K562 (cell line): ENCODE data around the gene OVCA2. TPM values are rescaled to one million over a fixed set of nuclear protein-coding genes. Genes with fewer than 3 reads are reported as not detected.

ENCODE experiments used
- ATAC-seq: fragments of 200-7000 bp; cut with Tn5 transposase; 3 replicates; pipeline ENCODE4 v1.9.1; 2020; ENCODE audit warnings: moderate library complexity
- BruUV-seq: library from RNA; stranded (reverse); fragments of 400-500 nt; replicated peaks from 2 replicates; lab custom pipeline; 2021; lab: Mats Ljungman, UMichigan
- CTCF ChIA-PET: fragments of 300-600 bp; formaldehyde crosslinking; extraction: SDS; loops from one replicate; lab custom pipeline; 2021; ENCODE audit warnings: low intra/inter-chr PET ratio; lab: Yijun Ruan, JAX
- POLR2A ChIA-PET: fragments of 300-600, 350-650 bp; sonication (Branson Sonifier 250); formaldehyde crosslinking; extraction: SDS; loops from one replicate; lab custom pipeline; 2021; ENCODE audit warnings: antibody characterized with exemption, inconsistent platforms; lab: Yijun Ruan, JAX
- DNase-seq, 4 experiments: peaks; one replicate each; pipeline versions ENCODE4 v3.0.0 to v3.0.0-alpha.2; 2011 to 2018; ENCODE audit warnings: low spot score in 3 of 4, mixed read lengths in 3 of 4; ENCODE audit errors: extremely low read depth in 1 of 4
- FAIRE-seq: peaks from 2 replicates; lab custom pipeline; 2011; peaks lifted over from hg19 to GRCh38; lab: Jason Lieb, UNC
- H2AFZ ChIP-seq: 2 replicates; pipeline ENCODE4 v1.6.0; 2011; ENCODE audit warnings: low read depth, low read length, control low read depth, inconsistent platforms
- H3K27ac ChIP-seq: fragments of 200-600 bp; 3 replicates; pipeline ENCODE4 v1.8.0; 2011; ENCODE audit warnings: low read depth, mild to moderate bottlenecking, control low read depth, inconsistent platforms, low read length, moderate library complexity, mixed read lengths; ENCODE audit errors: extremely low read depth
- H3K27me3 ChIP-seq, 2 experiments: fragments of 300-600 bp in 1 of 2; 2 replicates in 1 of 2; 3 replicates in 1 of 2; pipeline versions ENCODE4 v1.6.0 to v1.8.0; 2011; ENCODE audit warnings: inconsistent platforms in 2 of 2, low read length in 2 of 2, mild to moderate bottlenecking in 1 of 2, mixed read lengths in 1 of 2, moderate library complexity in 1 of 2; ENCODE audit not compliant: control insufficient read depth in 2 of 2, insufficient read depth in 2 of 2
- H3K36me3 ChIP-seq: fragments of 300-600 bp; 3 replicates; pipeline ENCODE4 v1.8.0; 2011; ENCODE audit warnings: mild to moderate bottlenecking, low read length, inconsistent platforms; ENCODE audit not compliant: control insufficient read depth, insufficient read depth
- H3K4me1 ChIP-seq, 2 experiments: fragments of 200-600 bp in 1 of 2; replicated peaks in 1 of 2; 2 replicates in 1 of 2; 3 replicates in 1 of 2; pipeline versions ENCODE4 v1.5.1 to v1.8.0; 2011; ENCODE audit warnings: inconsistent platforms in 2 of 2, low read length in 2 of 2, mild to moderate bottlenecking in 1 of 2, mixed read lengths in 1 of 2, moderate library complexity in 1 of 2; ENCODE audit not compliant: control insufficient read depth in 2 of 2, insufficient read depth in 2 of 2
- H3K4me2 ChIP-seq: 2 replicates; pipeline ENCODE4 v1.6.1; 2011; ENCODE audit warnings: low read length, control low read depth, inconsistent platforms, mixed read lengths; ENCODE audit not compliant: insufficient read depth
- H3K4me3 ChIP-seq: fragments of 200-600 bp; sonication (generic), shearing (Covaris generic); 2 replicates; pipeline ENCODE4 v1.5.1; 2016; ENCODE audit warnings: control low read depth, inconsistent platforms
- H3K79me2 ChIP-seq: fragments of 200-600 bp; 3 replicates; pipeline ENCODE4 v1.8.0; 2011; ENCODE audit warnings: low read length, inconsistent platforms; ENCODE audit not compliant: control insufficient read depth, insufficient read depth
- H3K9ac ChIP-seq, 2 experiments: 2 replicates each; pipeline versions ENCODE4 v1.6.0 to v1.6.1; 2011; ENCODE audit warnings: low read depth in 2 of 2, low read length in 2 of 2, control low read depth in 1 of 2, inconsistent platforms in 1 of 2, mild to moderate bottlenecking in 1 of 2, mixed read lengths in 1 of 2; ENCODE audit not compliant: insufficient read depth in 1 of 2
- H3K9me1 ChIP-seq: one replicate; pipeline ENCODE4 v1.6.0; 2011; ENCODE audit warnings: inconsistent platforms, mild to moderate bottlenecking, low read length, moderate library complexity; ENCODE audit not compliant: control insufficient read depth, insufficient read depth
- H3K9me3 ChIP-seq: replicated peaks from 2 replicates; pipeline ENCODE4 v1.5.1; 2011; ENCODE audit warnings: low read depth, low read length, inconsistent platforms; ENCODE audit not compliant: control insufficient read depth, insufficient read depth
- H4K20me1 ChIP-seq: replicated peaks from 2 replicates; pipeline ENCODE4 v1.6.1; 2011; ENCODE audit warnings: low read length, inconsistent platforms, mixed read lengths; ENCODE audit not compliant: control insufficient read depth, insufficient read depth
- CBX3 ChIP-seq, 2 experiments: IDR thresholded peaks; 1 replicate in 1 of 2; 2 replicates in 1 of 2; pipeline ENCODE4 v1.6.1; 2012; ENCODE audit warnings: inconsistent platforms in 2 of 2, low read length in 2 of 2, borderline replicate concordance in 1 of 2, control low read depth in 1 of 2
- HSF4 ChIP-seq: fragments of 250-450 bp; sonication (Bioruptor Pico); IDR thresholded peaks from 2 replicates; pipeline ENCODE4 v2.1.2; 2022; ENCODE audit warnings: mild to moderate bottlenecking, moderate library complexity, borderline replicate concordance
- KLF10 ChIP-seq: fragments of 250-450 bp; sonication (Bioruptor Pico); IDR thresholded peaks from 2 replicates; pipeline ENCODE4 v1.6.1; 2021; ENCODE audit warnings: matching md5 sums
- PPARD ChIP-seq: fragments of 250-450 bp; sonication (Bioruptor Pico); IDR thresholded peaks from 2 replicates; pipeline ENCODE4 v1.8.0; 2022; ENCODE audit warnings: inconsistent platforms, mild to moderate bottlenecking, moderate library complexity
- RFX5 ChIP-seq: IDR thresholded peaks from 2 replicates; pipeline ENCODE4 v1.6.1; 2011; ENCODE audit warnings: low read depth, mild to moderate bottlenecking, improper control_type of control experiment, low read length
- SIRT6 ChIP-seq: IDR thresholded peaks from one replicate; pipeline ENCODE4 v1.6.1; 2012; ENCODE audit warnings: low read depth, mild to moderate bottlenecking, control low read depth, inconsistent platforms, low read length, moderate library complexity
- SNIP1 ChIP-seq: fragments of 450-650 bp; IDR thresholded peaks from 2 replicates; pipeline ENCODE4 v1.7.1; 2017; ENCODE audit warnings: low read depth, mild to moderate bottlenecking
- SRSF7 ChIP-seq: fragments of 200-400 bp; formaldehyde crosslinking; optimal IDR thresholded peaks from 2 replicates; pipeline ENCODE3; 2017; ENCODE audit warnings: mild to moderate bottlenecking, low read depth, low read length
- STAT5B ChIP-seq: fragments of 250-450 bp; sonication (Bioruptor Pico); IDR thresholded peaks from 2 replicates; pipeline ENCODE4 v1.8.0; 2021; ENCODE audit warnings: mild to moderate bottlenecking, inconsistent platforms
- TARDBP ChIP-seq: fragments of 450-650 bp; IDR thresholded peaks from 2 replicates; pipeline ENCODE4 v1.6.1; 2016
- ZNF282 ChIP-seq: sonication (generic); formaldehyde crosslinking; IDR thresholded peaks from 2 replicates; pipeline ENCODE4 v1.8.1; 2023; ENCODE audit warnings: missing genetic modification reagents
- WGBS: fragments of 100-300 bp; shearing (Covaris generic); methylation state at CpG from one replicate; pipeline ENCODE4 v1.1.6; 2016; ENCODE audit warnings: low coverage, mixed read lengths; ENCODE audit not compliant: insufficient coverage; ENCODE audit errors: missing lambda C conversion rate; 5-methylcytosine and 5-hydroxymethylcytosine counted together
- in situ Hi-C: fragments of 300-500 bp; cut with MboI; formaldehyde crosslinking; loops from 4 replicates; pipeline ENCODE4 v1.15.0; 2018; ENCODE audit warnings: inconsistent platforms, mixed read lengths
- intact Hi-C: fragments of 100-400 bp; cut with micrococcal nuclease; formaldehyde crosslinking; loops from 2 replicates; pipeline ENCODE4 v1.14.2; 2022
- polyA plus RNA-seq, 8 experiments: library from polyadenylated mRNA; depleted of rRNA in 4 of 8; stranded (reverse) in 5 of 8; unstranded in 3 of 8; fragments of >200 nt; fragmentation: Nextera tagmentation in 2 of 8; fragmentation: Illumina TruSeq in 1 of 8; extraction: Ambion mirVana in 2 of 8; extraction: Trizol in 1 of 8; gene quantifications; 2 replicates each; pipeline versions ENCODE4 v1.2.1 to v1.2.3, GENCODE V29; 2011 to 2014; ENCODE audit warnings: inconsistent platforms in 1 of 8, missing spikeins in 1 of 8
- total RNA-seq, 7 experiments: library from RNA; depleted of rRNA in 6 of 7; stranded (reverse); fragments of >200 nt in 6 of 7; fragmentation: Illumina TruSeq in 2 of 7; extraction: Trizol in 2 of 7; gene quantifications; 2 replicates each; pipeline versions ENCODE4 v1.2.1 to v1.2.3, GENCODE V29; 2011 to 2021; ENCODE audit warnings: low replicate concordance in 1 of 7
- TF ChIP-seq, protein P1 (sequence below), 2 experiments: fragments of 450-650 bp; IDR thresholded peaks; 2 replicates each; pipeline ENCODE4 v1.6.1; 2018; ENCODE audit warnings: mild to moderate bottlenecking in 2 of 2, low read depth in 1 of 2; ENCODE audit not compliant: partially characterized antibody in 2 of 2
- TF ChIP-seq, protein P2 (sequence below): fragments of 450-650 bp; IDR thresholded peaks from one replicate; pipeline ENCODE4 v1.6.1; 2018; ENCODE audit warnings: mild to moderate bottlenecking, moderate library complexity; ENCODE audit not compliant: partially characterized antibody
- TF ChIP-seq, protein P3 (sequence below): IDR thresholded peaks from 2 replicates; pipeline ENCODE4 v1.6.1; 2012; ENCODE audit warnings: low read depth, low read length, improper control_type of control experiment, borderline replicate concordance

Gene OVCA2
- total and polyA plus RNA-seq, 9 of the 15 experiments (the other 6 are each of a cell fraction or from before 2014, with no cell fraction given), result 3.0 to 23.7 (median 14.1) TPM

DNA sequence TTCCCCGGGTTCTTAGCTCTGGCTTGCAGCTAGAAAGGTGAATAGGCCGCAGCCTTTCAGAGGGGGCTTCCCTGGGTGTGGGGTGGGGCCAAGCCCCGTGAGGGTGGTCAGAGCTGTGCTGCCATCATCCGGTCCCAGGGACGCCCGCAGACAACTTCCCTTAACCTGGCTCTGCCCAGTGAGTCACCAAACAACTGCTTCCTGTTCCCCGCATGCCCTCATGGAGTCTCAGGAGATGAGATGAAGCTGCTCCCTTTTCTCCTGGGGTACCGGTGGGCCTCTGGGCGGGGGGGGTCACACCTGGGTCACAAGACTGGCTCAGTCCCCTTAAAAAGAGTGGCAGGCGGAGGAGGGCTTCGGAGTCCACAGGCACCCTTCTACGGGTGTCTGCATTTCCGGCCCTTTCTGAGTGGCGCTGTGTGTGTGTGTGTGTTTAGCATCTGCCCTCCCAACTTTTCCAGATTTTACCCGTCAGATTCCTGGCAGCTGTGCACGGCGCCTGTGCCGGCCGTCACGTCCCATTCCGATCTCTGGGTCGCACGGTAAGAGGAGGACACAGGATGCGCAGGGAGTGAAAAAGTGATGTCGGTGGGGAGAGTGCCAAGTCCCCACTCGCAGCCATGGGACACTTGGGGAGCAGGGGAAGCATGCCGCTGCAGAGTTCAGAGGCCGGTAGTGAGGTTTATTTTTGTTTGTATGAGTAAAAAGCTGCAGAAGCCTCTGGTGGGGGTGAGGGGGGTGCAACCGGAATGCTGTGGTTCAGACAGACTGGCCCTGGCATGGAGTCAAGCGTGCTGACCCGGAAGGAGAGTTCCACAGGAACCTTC lies 29.8 kb downstream of the OVCA2 start (continued):
- TF ChIP-seq TARDBP (no peak), KLF10 (no peak), HSF4 (CRISPR knock-in tag) (no peak)

DNA sequence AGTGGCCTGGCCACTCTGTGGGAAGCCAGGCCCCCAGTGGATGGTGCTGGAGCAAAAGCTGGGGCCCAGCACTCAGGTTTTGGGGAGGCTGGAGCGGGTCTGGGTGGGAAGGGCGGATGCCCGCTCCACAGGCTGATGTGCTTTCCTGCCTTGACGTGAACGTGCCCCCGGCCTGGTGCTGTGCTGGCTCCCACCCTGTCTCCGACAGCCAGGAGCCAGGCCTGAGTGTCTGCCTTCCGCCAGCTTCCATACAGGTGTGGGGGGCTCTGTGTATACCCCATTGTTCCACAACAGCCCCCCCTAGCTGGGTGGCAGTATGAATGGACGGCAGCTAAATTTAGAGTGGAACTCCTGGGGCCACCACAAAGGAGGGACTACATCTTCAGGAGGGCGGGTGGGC lies 33.1 kb downstream of the OVCA2 start:
- Histone ChIP-seq H3K9me3 (no peaks in the 10 kb centered on the region), H3K36me3 (peaks cover 13% of the 10 kb centered on the region; the same call in 1 of the 3 replicates), H3K4me2 (no peak overlapping the region), H3K27me3 (no peaks in the 10 kb centered on the region), H3K79me2 (no peaks in the 10 kb centered on the region), H3K9me1 (no peaks in the 10 kb centered on the region), H4K20me1 (no peaks in the 10 kb centered on the region), H3K9ac (no peak overlapping the region), H3K4me1 (peaks cover 0 to 4% of the 10 kb centered on the region in 2 experiments; a peak in 1 of 5 replicates), H3K27ac (no peak overlapping the region), H2AFZ (no peak overlapping the region), H3K4me3 (no peak overlapping the region)
- DNase-seq, result no peak
- in situ Hi-C loops, result no loop called here
- intact Hi-C loops, result no loop called here
- POLR2A ChIA-PET, result interaction anchor here (0.6 kb wide), 1 partner anchor 94 kb away, joined by 3 read pairs; no protein-coding TSS in a partner anchor
- 40% methylated on average over 1 of the region's 10 CpGs for WGBS
- BruUV-seq, result no TSS peak
- CTCF ChIA-PET, result no interaction called here
- no peak for FAIRE-seq
- ATAC-seq, result no peak
- TF ChIP-seq PPARD (CRISPR knock-in tag), result no peak
- TF ChIP-seq, protein P1, sequence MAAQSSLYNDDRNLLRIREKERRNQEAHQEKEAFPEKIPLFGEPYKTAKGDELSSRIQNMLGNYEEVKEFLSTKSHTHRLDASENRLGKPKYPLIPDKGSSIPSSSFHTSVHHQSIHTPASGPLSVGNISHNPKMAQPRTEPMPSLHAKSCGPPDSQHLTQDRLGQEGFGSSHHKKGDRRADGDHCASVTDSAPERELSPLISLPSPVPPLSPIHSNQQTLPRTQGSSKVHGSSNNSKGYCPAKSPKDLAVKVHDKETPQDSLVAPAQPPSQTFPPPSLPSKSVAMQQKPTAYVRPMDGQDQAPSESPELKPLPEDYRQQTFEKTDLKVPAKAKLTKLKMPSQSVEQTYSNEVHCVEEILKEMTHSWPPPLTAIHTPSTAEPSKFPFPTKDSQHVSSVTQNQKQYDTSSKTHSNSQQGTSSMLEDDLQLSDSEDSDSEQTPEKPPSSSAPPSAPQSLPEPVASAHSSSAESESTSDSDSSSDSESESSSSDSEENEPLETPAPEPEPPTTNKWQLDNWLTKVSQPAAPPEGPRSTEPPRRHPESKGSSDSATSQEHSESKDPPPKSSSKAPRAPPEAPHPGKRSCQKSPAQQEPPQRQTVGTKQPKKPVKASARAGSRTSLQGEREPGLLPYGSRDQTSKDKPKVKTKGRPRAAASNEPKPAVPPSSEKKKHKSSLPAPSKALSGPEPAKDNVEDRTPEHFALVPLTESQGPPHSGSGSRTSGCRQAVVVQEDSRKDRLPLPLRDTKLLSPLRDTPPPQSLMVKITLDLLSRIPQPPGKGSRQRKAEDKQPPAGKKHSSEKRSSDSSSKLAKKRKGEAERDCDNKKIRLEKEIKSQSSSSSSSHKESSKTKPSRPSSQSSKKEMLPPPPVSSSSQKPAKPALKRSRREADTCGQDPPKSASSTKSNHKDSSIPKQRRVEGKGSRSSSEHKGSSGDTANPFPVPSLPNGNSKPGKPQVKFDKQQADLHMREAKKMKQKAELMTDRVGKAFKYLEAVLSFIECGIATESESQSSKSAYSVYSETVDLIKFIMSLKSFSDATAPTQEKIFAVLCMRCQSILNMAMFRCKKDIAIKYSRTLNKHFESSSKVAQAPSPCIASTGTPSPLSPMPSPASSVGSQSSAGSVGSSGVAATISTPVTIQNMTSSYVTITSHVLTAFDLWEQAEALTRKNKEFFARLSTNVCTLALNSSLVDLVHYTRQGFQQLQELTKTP (IDR thresholded peaks at IDR 0.05; ENCODE audit: low read depth in 1 of 2, partially characterized antibody in 2 of 2), result no peak
- TF ChIP-seq CBX3 (IDR thresholded peaks at IDR 0.05; ENCODE audit: borderline replicate concordance in 1 of 2, low read length in 2 of 2), result no peak
- TF ChIP-seq SRSF7, result no peak
- no peak for TF ChIP-seq STAT5B
- TF ChIP-seq ZNF282 (CRISPR knock-in tag), result no peak
- TF ChIP-seq SNIP1, result no peak
- TF ChIP-seq, protein P2, sequence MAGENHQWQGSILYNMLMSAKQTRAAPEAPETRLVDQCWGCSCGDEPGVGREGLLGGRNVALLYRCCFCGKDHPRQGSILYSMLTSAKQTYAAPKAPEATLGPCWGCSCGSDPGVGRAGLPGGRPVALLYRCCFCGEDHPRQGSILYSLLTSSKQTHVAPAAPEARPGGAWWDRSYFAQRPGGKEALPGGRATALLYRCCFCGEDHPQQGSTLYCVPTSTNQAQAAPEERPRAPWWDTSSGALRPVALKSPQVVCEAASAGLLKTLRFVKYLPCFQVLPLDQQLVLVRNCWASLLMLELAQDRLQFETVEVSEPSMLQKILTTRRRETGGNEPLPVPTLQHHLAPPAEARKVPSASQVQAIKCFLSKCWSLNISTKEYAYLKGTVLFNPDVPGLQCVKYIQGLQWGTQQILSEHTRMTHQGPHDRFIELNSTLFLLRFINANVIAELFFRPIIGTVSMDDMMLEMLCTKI, result no peak
- TF ChIP-seq SIRT6, result no peak
- TF ChIP-seq, protein P3, sequence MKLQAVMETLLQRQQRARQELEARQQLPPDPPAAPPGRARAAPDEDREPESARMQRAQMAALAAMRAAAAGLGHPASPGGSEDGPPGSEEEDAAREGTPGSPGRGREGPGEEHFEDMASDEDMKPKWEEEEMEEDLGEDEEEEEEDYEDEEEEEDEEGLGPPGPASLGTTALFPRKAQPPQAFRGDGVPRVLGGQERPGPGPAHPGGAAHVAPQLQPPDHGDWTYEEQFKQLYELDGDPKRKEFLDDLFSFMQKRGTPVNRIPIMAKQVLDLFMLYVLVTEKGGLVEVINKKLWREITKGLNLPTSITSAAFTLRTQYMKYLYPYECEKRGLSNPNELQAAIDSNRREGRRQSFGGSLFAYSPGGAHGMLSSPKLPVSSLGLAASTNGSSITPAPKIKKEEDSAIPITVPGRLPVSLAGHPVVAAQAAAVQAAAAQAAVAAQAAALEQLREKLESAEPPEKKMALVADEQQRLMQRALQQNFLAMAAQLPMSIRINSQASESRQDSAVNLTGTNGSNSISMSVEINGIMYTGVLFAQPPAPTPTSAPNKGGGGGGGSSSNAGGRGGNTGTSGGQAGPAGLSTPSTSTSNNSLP, result no peak
- TF ChIP-seq RFX5, result no peak
